MM.1S (cell line): ENCODE measurements around the gene LMNTD2.

Source experiments
- DNase-seq: peaks from one replicate; pipeline ENCODE4 v3.0.0-alpha.2; 2015
- H2AFZ ChIP-seq: fragments of 300-600 bp; sonication (generic); 2 replicates; pipeline ENCODE4 v1.6.0; 2016; ENCODE audit warnings: antibody characterized with exemption, low read length
- H3F3A ChIP-seq: fragments of 300-600 bp; sonication (generic); 2 replicates; pipeline ENCODE4 v1.6.1; 2016; ENCODE audit warnings: mild to moderate bottlenecking, antibody characterized with exemption, low read length, moderate library complexity, mixed read lengths; ENCODE audit not compliant: insufficient read depth
- H3K27ac ChIP-seq: fragments of 300-600 bp; sonication (generic); 2 replicates; pipeline ENCODE4 v1.5.1; 2016; ENCODE audit warnings: mild to moderate bottlenecking, low read length
- H3K27me3 ChIP-seq: fragments of 300-600 bp; sonication (generic); replicated peaks from 2 replicates; pipeline ENCODE4 v1.6.0; 2016; ENCODE audit warnings: low read length; ENCODE audit not compliant: insufficient read depth
- H3K36me3 ChIP-seq: fragments of 300-600 bp; sonication (generic); replicated peaks from 2 replicates; pipeline ENCODE4 v1.6.1; 2016; ENCODE audit warnings: mild to moderate bottlenecking, low read length, mixed read lengths; ENCODE audit not compliant: insufficient read depth
- H3K4me1 ChIP-seq: fragments of 300-600 bp; sonication (generic); 2 replicates; pipeline ENCODE4 v1.6.1; 2016; ENCODE audit warnings: low read length, mixed read lengths
- H3K4me2 ChIP-seq: fragments of 300-600 bp; sonication (generic); 2 replicates; pipeline ENCODE4 v1.6.0; 2016; ENCODE audit warnings: low read depth, low read length
- H3K4me3 ChIP-seq: fragments of 300-600 bp; sonication (generic); 2 replicates; pipeline ENCODE4 v1.5.1; 2016; ENCODE audit warnings: low read length, mixed read lengths
- H3K79me2 ChIP-seq: fragments of 300-600 bp; sonication (generic); 2 replicates; pipeline ENCODE4 v1.6.1; 2016; ENCODE audit warnings: mixed run types, low read length, mixed read lengths
- H3K9ac ChIP-seq: fragments of 300-600 bp; sonication (generic); 2 replicates; pipeline ENCODE4 v1.6.1; 2016; ENCODE audit warnings: low read length, mixed read lengths
- H3K9me2 ChIP-seq: fragments of 300-600 bp; sonication (generic); replicated peaks from 2 replicates; pipeline ENCODE4 v1.6.1; 2016; ENCODE audit warnings: mild to moderate bottlenecking, low read length, mixed read lengths; ENCODE audit not compliant: insufficient read depth
- H3K9me3 ChIP-seq: fragments of 300-600 bp; sonication (generic); replicated peaks from 2 replicates; pipeline ENCODE4 v1.6.1; 2016; ENCODE audit warnings: mild to moderate bottlenecking, low read length, mixed read lengths; ENCODE audit not compliant: insufficient read depth
- H4K20me1 ChIP-seq: fragments of 300-600 bp; sonication (generic); 2 replicates; pipeline ENCODE4 v1.6.1; 2016; ENCODE audit warnings: mild to moderate bottlenecking, low read length, moderate library complexity, mixed read lengths; ENCODE audit not compliant: insufficient read depth
- EZH2 ChIP-seq: fragments of 300-600 bp; sonication (generic); optimal IDR thresholded peaks from 2 replicates; pipeline ENCODE3; 2017; ENCODE audit warnings: low read depth, mild to moderate bottlenecking, antibody characterized with exemption, low read length, mixed read lengths
- EZH2phosphoT487 ChIP-seq: fragments of 300-600 bp; sonication (generic); IDR thresholded peaks from 2 replicates; pipeline ENCODE4 v1.6.1; 2018; ENCODE audit warnings: antibody characterized with exemption, low read length
- TF ChIP-seq, protein P1 (sequence below): fragments of 300-600 bp; sonication (generic); IDR thresholded peaks from 2 replicates; pipeline ENCODE4 v1.5.1; 2016; ENCODE audit warnings: antibody characterized with exemption, low read length, mixed read lengths

LMNTD2 gene

DNA sequence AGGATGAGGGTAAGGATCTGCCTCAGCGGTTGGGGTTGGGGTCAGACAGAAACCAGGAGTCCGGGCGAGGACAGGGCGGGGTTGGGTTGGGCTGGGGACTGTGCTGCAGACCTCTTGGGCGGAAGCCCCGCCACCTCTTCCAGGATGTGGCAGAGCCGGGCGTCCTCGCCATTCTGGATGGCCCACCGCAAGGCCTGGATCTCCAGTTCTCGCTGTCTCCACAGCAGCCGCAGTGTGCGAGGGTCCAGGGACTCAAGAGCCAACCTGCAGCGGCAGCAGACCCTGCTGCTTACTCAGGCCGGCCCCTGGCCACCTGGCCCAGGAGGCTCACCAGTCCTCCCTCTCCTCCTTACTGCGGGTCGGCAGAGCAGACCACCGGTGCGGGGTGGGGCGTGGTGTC lies 2.0 kb downstream of the LMNTD2 start:
- Histone ChIP-seq H3K36me3 (no peaks in the 10 kb centered on the region), H3K9me2 (no peaks in the 10 kb centered on the region), H3K79me2 (peaks cover 15% of the 10 kb centered on the region), H3K4me1 (peaks cover 6% of the 10 kb centered on the region), H3K27ac (no peak overlapping the region), H3K4me2 (no peak overlapping the region), H3K9ac (no peak overlapping the region), H3K27me3 (peaks cover 28% of the 10 kb centered on the region), H3K9me3 (no peaks in the 10 kb centered on the region), H3K4me3 (no peak overlapping the region), H2AFZ (no peak overlapping the region), H3F3A (no peaks in the 10 kb centered on the region), H4K20me1 (no peaks in the 10 kb centered on the region)
- no peak for DNase-seq
- TF ChIP-seq EZH2 (no peak), EZH2phosphoT487 (no peak)
- TF ChIP-seq, protein P1, sequence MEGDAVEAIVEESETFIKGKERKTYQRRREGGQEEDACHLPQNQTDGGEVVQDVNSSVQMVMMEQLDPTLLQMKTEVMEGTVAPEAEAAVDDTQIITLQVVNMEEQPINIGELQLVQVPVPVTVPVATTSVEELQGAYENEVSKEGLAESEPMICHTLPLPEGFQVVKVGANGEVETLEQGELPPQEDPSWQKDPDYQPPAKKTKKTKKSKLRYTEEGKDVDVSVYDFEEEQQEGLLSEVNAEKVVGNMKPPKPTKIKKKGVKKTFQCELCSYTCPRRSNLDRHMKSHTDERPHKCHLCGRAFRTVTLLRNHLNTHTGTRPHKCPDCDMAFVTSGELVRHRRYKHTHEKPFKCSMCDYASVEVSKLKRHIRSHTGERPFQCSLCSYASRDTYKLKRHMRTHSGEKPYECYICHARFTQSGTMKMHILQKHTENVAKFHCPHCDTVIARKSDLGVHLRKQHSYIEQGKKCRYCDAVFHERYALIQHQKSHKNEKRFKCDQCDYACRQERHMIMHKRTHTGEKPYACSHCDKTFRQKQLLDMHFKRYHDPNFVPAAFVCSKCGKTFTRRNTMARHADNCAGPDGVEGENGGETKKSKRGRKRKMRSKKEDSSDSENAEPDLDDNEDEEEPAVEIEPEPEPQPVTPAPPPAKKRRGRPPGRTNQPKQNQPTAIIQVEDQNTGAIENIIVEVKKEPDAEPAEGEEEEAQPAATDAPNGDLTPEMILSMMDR, result no peak

DNA sequence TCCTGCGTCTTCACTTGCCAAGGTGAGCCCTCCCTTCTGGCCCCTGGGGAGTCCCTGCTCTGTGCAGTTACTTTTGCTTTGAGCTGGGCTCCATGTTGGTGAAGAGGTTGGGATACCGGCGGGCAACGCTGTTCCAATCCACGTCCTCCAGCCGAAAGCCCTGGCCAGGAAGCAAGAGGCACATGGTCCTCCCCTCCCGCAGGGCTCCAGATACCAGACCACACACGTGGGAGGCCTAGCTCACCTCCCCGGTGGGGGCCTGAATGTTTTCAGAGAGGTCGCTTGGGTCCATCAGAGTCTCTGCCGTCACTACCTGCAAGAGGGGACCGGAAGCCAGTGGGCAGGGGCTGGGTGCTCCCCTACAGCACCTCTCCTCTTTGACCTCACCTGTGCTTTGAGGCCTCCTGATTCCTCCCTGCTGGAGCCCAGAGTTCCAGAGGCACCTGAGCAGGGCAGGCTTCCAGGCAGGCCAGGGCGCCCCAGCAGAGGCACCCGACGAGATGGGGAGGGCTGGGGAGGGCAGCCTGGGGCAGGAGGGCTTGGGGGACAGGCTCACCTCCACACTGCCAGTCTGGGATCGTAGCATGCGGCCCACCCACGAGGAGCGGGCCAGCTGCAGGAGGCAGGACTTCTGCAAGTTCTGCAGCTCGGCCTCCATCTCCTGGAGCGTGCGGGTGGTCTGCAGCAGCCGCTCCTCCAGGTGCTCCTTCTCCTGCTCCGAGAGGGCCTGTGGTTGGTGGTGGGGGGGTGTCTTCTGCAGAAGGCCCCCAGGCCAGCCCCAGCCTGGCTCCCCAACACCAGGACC lies 3.0 kb downstream of the LMNTD2 start:
- H3K9ac ChIP-seq, result no peak overlapping the region
- no peak for TF ChIP-seq EZH2phosphoT487
- TF ChIP-seq, protein P1, result no peak
- no peak for TF ChIP-seq EZH2
- H3K4me2 ChIP-seq, result no peak overlapping the region
- no peak overlapping the region for H3K27ac ChIP-seq
- no peaks in the 10 kb centered on the region for H3K36me3 ChIP-seq
- no peak overlapping the region for H2AFZ ChIP-seq
- no peak for DNase-seq
- H4K20me1 ChIP-seq, result no peaks in the 10 kb centered on the region
- H3K9me2 ChIP-seq, result no peaks in the 10 kb centered on the region
- no peaks in the 10 kb centered on the region for H3F3A ChIP-seq
- no peaks in the 10 kb centered on the region for H3K9me3 ChIP-seq
- peaks cover 28% of the 10 kb centered on the region for H3K27me3 ChIP-seq
- no peak overlapping the region for H3K4me3 ChIP-seq
- peaks cover 6% of the 10 kb centered on the region for H3K4me1 ChIP-seq
- peaks cover 14% of the 10 kb centered on the region for H3K79me2 ChIP-seq

DNA sequence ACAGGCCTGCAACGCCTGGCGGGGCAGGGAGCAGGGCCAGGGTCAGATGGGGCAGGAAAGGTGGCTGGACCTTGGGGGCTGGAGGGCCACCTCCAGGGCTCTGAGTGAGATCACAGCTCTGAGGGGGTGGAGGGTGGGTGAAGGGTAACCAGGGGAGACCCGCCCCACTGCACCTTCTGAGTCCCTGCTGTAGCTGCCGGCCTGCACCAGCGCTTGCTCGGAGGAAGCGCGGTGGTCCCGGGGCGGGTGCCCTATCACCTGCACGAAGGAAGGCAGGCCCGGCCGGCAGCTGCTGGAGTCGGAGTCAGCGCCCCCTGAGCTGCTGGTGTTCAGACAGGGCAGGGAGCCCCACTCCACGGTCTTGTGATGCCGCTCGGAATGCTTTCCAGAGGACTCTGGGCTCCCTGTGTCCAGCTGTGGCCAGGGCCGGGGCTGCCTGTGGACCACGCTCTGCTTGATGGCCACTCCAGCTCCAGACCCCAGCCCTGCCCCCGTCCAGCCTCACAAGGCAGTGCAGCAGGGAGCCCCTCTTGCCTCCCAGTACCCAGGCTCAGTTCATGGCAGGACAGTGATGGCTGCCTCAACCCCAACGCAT lies 3.8 kb downstream of the LMNTD2 start:
- Histone ChIP-seq H3K27ac (no peak overlapping the region), H3K9me3 (no peaks in the 10 kb centered on the region), H3K9ac (no peak overlapping the region), H3K4me1 (peaks cover 6% of the 10 kb centered on the region), H3K4me2 (no peak overlapping the region), H2AFZ (no peak overlapping the region), H4K20me1 (no peaks in the 10 kb centered on the region), H3K79me2 (peaks cover 7% of the 10 kb centered on the region), H3K27me3 (peaks cover 28% of the 10 kb centered on the region), H3K4me3 (no peak overlapping the region), H3F3A (no peaks in the 10 kb centered on the region), H3K9me2 (no peaks in the 10 kb centered on the region), H3K36me3 (no peaks in the 10 kb centered on the region)
- no peak for TF ChIP-seq EZH2phosphoT487
- TF ChIP-seq, protein P1, result no peak
- TF ChIP-seq EZH2, result no peak
- no peak for DNase-seq
